H9 (cell line): ENCODE measurements around the gene NEGR1. TPM values are rescaled to one million over a fixed set of nuclear protein-coding genes. Genes with fewer than 3 reads are reported as not detected.

Source experiments
- DNase-seq: peaks from one replicate; pipeline ENCODE4 v3.0.0-alpha.2; 2017
- H2AFZ ChIP-seq: one replicate; pipeline ENCODE4 v1.6.1; 2013; ENCODE audit warnings: mild to moderate bottlenecking, low read length, control low read depth, moderate library complexity
- H2AK5ac ChIP-seq: 2 replicates; pipeline ENCODE4 v1.6.1; 2013; ENCODE audit warnings: low read length, control low read depth, mixed read lengths; ENCODE audit not compliant: insufficient read length
- H2BK120ac ChIP-seq: one replicate; pipeline ENCODE4 v1.6.1; 2013; ENCODE audit warnings: low read depth, mild to moderate bottlenecking, low read length, control low read depth, inconsistent platforms; ENCODE audit not compliant: poor library complexity, severe bottlenecking
- H2BK12ac ChIP-seq: 2 replicates; pipeline ENCODE4 v1.6.1; 2013; ENCODE audit warnings: low read length, control low read depth, mixed read lengths, low read depth; ENCODE audit not compliant: insufficient read length
- H2BK15ac ChIP-seq: 2 replicates; pipeline ENCODE4 v1.6.1; 2013; ENCODE audit warnings: low read depth, low read length, control low read depth
- H2BK20ac ChIP-seq: one replicate; pipeline ENCODE4 v1.6.1; 2013; ENCODE audit warnings: low read depth, mild to moderate bottlenecking, low read length, control low read depth, inconsistent platforms; ENCODE audit not compliant: poor library complexity, severe bottlenecking
- H2BK5ac ChIP-seq: 2 replicates; pipeline ENCODE4 v1.6.1; 2013; ENCODE audit warnings: low read length, control low read depth, mixed read lengths; ENCODE audit not compliant: insufficient read length
- H3K14ac ChIP-seq: 2 replicates; pipeline ENCODE4 v1.6.1; 2013; ENCODE audit warnings: low read length, control low read depth; ENCODE audit not compliant: insufficient read depth
- H3K18ac ChIP-seq: 2 replicates; pipeline ENCODE4 v1.6.1; 2013; ENCODE audit warnings: low read depth, mild to moderate bottlenecking, mixed read lengths, low read length, control low read depth; ENCODE audit not compliant: insufficient read length
- H3K23ac ChIP-seq: 2 replicates; pipeline ENCODE4 v1.6.1; 2013; ENCODE audit warnings: low read length, control low read depth, mixed read lengths, low read depth; ENCODE audit not compliant: insufficient read length
- H3K23me2 ChIP-seq: 2 replicates; pipeline ENCODE4 v1.6.1; 2013; ENCODE audit warnings: low read depth, mild to moderate bottlenecking, mixed read lengths, low read length, control low read depth; ENCODE audit not compliant: insufficient read length, poor library complexity, severe bottlenecking
- H3K27ac ChIP-seq: 2 replicates; pipeline ENCODE4 v1.5.1; 2013; ENCODE audit warnings: low read length, control low read depth, mixed read lengths, low read depth; ENCODE audit not compliant: insufficient read length
- H3K27me3 ChIP-seq: 2 replicates; pipeline ENCODE4 v1.6.1; 2013; ENCODE audit warnings: low read length, control low read depth, inconsistent platforms; ENCODE audit not compliant: insufficient read depth
- H3K4ac ChIP-seq: 2 replicates; pipeline ENCODE4 v1.6.1; 2013; ENCODE audit warnings: low read depth, mild to moderate bottlenecking, control low read depth, inconsistent platforms, low read length, moderate library complexity
- H3K4me1 ChIP-seq: 2 replicates; pipeline ENCODE4 v1.6.1; 2013; ENCODE audit warnings: low read length, control low read depth, inconsistent platforms; ENCODE audit not compliant: insufficient read depth
- H3K4me2 ChIP-seq: 2 replicates; pipeline ENCODE4 v1.6.1; 2013; ENCODE audit warnings: low read length, control low read depth, mixed read lengths; ENCODE audit not compliant: insufficient read length, insufficient read depth
- H3K56ac ChIP-seq: 2 replicates; pipeline ENCODE4 v1.6.1; 2013; ENCODE audit warnings: low read depth, mild to moderate bottlenecking, mixed read lengths, low read length, control low read depth; ENCODE audit not compliant: insufficient read length
- H3K79me1 ChIP-seq: 2 replicates; pipeline ENCODE4 v1.6.1; 2013; ENCODE audit warnings: low read depth, mild to moderate bottlenecking, moderate library complexity, low read length, control low read depth, inconsistent platforms; ENCODE audit not compliant: insufficient read depth, poor library complexity, severe bottlenecking
- H3K79me2 ChIP-seq: 2 replicates; pipeline ENCODE4 v1.6.1; 2013; ENCODE audit warnings: low read length, control low read depth, inconsistent platforms; ENCODE audit not compliant: insufficient read depth
- H3K9ac ChIP-seq: 2 replicates; pipeline ENCODE4 v1.6.1; 2013; ENCODE audit warnings: low read length, control low read depth, mixed read lengths; ENCODE audit not compliant: insufficient read length; ENCODE audit errors: extremely low read depth
- H3K9me3 ChIP-seq: one replicate; pipeline ENCODE4 v1.6.1; 2013; ENCODE audit warnings: low read depth, low read length, inconsistent platforms; ENCODE audit not compliant: control insufficient read depth
- H3T11ph ChIP-seq: one replicate; pipeline ENCODE4 v1.6.1; 2013; ENCODE audit warnings: mild to moderate bottlenecking, low read length, control low read depth, inconsistent platforms
- H4K20me1 ChIP-seq: one replicate; pipeline ENCODE4 v1.6.1; 2013; ENCODE audit not compliant: control insufficient read depth, insufficient read length, insufficient read depth
- H4K5ac ChIP-seq: 2 replicates; pipeline ENCODE4 v1.6.1; 2013; ENCODE audit warnings: low read depth, mild to moderate bottlenecking, mixed read lengths, low read length, control low read depth; ENCODE audit not compliant: insufficient read length
- H4K8ac ChIP-seq: replicated peaks from 2 replicates; pipeline ENCODE4 v1.6.1; 2013; ENCODE audit warnings: low read length, control low read depth, mixed read lengths, low read depth; ENCODE audit not compliant: insufficient read length
- H4K91ac ChIP-seq: 2 replicates; pipeline ENCODE4 v1.6.1; 2013; ENCODE audit warnings: low read depth, mild to moderate bottlenecking, moderate library complexity, mixed read lengths, low read length, control low read depth; ENCODE audit not compliant: insufficient read length
- H3K27ac Mint-ChIP-seq, 3 experiments: 2 replicates in 2 of 3; 3 replicates in 1 of 3; pipeline ENCODE4 v1.8.0; 2020 to 2021; ENCODE audit warnings: mixed read lengths in 3 of 3, mild to moderate bottlenecking in 1 of 3, moderate library complexity in 1 of 3
- H3K27me3 Mint-ChIP-seq: 2 replicates; pipeline ENCODE4 v1.8.0; 2021; ENCODE audit warnings: low read depth, mild to moderate bottlenecking, moderate library complexity, mixed read lengths
- H3K36me3 Mint-ChIP-seq, 3 experiments: 2 replicates in 2 of 3; 3 replicates in 1 of 3; pipeline ENCODE4 v1.8.0; 2020 to 2021; ENCODE audit warnings: low read depth in 3 of 3, mixed read lengths in 3 of 3; ENCODE audit not compliant: insufficient read depth in 1 of 3
- H3K4me1 Mint-ChIP-seq, 2 experiments: 2 replicates each; pipeline ENCODE4 v1.8.0; 2020; ENCODE audit warnings: mixed read lengths in 2 of 2
- H3K4me3 Mint-ChIP-seq, 2 experiments: 2 replicates in 1 of 2; 3 replicates in 1 of 2; pipeline ENCODE4 v1.8.0; 2020 to 2021; ENCODE audit warnings: mild to moderate bottlenecking in 2 of 2, mixed read lengths in 2 of 2, moderate library complexity in 1 of 2
- H3K9me3 Mint-ChIP-seq, 2 experiments: 2 replicates in 1 of 2; 3 replicates in 1 of 2; pipeline ENCODE4 v1.8.0; 2020; ENCODE audit warnings: mild to moderate bottlenecking in 2 of 2, mixed read lengths in 2 of 2, moderate library complexity in 1 of 2
- CTCF ChIP-seq: fragments of 200-600 bp; sonication (generic); conservative IDR thresholded peaks from 3 replicates; pipeline ENCODE4 v1.8.0; 2021; ENCODE audit warnings: antibody characterized with exemption, mild to moderate bottlenecking
- WGBS: extraction: QIAGEN DNeasy Blood & Tissue Kit; methylation state at CpG from one replicate; pipeline ENCODE4 v1.1.7; 2013; ENCODE audit warnings: missing lambda C conversion rate, low lambda C conversion rate, mixed read lengths; ENCODE audit not compliant: insufficient read length; ENCODE audit errors: extremely low coverage; 5-methylcytosine and 5-hydroxymethylcytosine counted together
- total RNA-seq: library from RNA; stranded (reverse); gene quantifications from 2 replicates; pipeline ENCODE4 v1.2.1, GENCODE V29; 2021

The NEGR1 gene
- total RNA-seq, 1 experiment from 2014 or later: 0.13 TPM

GRCh38 chr1:71738910-71739309 is 543.4 kb downstream of the NEGR1 start:
- H3K4me3 Mint-ChIP-seq: no peak overlapping the region
- no peaks in the 10 kb centered on the region for H4K20me1 ChIP-seq
- no CpG with 5 or more reads among the region's 2 CpGs for WGBS

More at GRCh38 chr1:71738910-71739309, 543.4 kb downstream of the NEGR1 start:
- no peaks in the 10 kb centered on the region for H3K23me2 ChIP-seq
- H3K56ac ChIP-seq: no peak overlapping the region
- no peak overlapping the region for H2AK5ac ChIP-seq
- Mint-ChIP-seq H3K4me1 (peaks cover 30 to 40% of the 10 kb centered on the region in 2 experiments), H3K27me3 (no peaks in the 10 kb centered on the region), H3K27ac (peak overlapping the region in 1 of 3 experiments; percentile 95; a peak in 1 of 7 replicates), H3K36me3 (no peaks in the 10 kb centered on the region; a peak in 3 of 7 replicates), H3K9me3 (peaks cover 0 to 7% of the 10 kb centered on the region in 2 experiments; a peak in 3 of 5 replicates)
- H4K5ac ChIP-seq: no peak overlapping the region
- H2BK20ac ChIP-seq: no peak overlapping the region
- no peak overlapping the region for H2BK15ac ChIP-seq
- no peak overlapping the region for H3T11ph ChIP-seq
- no peak overlapping the region for H2BK120ac ChIP-seq
- TF ChIP-seq CTCF: no peak
- no peak overlapping the region for H2BK12ac ChIP-seq
- no peak overlapping the region for H2BK5ac ChIP-seq
- no peak overlapping the region for H4K91ac ChIP-seq
- H3K9me3 ChIP-seq: no peaks in the 10 kb centered on the region
- H3K18ac ChIP-seq: no peak overlapping the region
- no peak overlapping the region for H3K23ac ChIP-seq
- no peak overlapping the region for H3K4me2 ChIP-seq
- DNase-seq: no peak
- no peak overlapping the region for H2AFZ ChIP-seq
- no peak overlapping the region for H3K4ac ChIP-seq
- peaks cover 6% of the 10 kb centered on the region; the same call in 1 of the 2 replicates for H3K4me1 ChIP-seq
- no peaks in the 10 kb centered on the region for H3K27me3 ChIP-seq
- H3K14ac ChIP-seq: no peak overlapping the region
- H3K79me2 ChIP-seq: no peaks in the 10 kb centered on the region
- H3K79me1 ChIP-seq: no peaks in the 10 kb centered on the region
- H3K9ac ChIP-seq: no peak overlapping the region
- no peak overlapping the region for H3K27ac ChIP-seq
- H4K8ac ChIP-seq: no peak overlapping the region
